Measurements from ENCODE around the gene OLFM2.
A peak's percentile ranks its signal among the peaks of the same experiment; 100 is the strongest.
"Not testable (repeated sequence)": the region's sequence is repeated elsewhere in the genome, so short reads cannot be mapped to it uniquely, and the experiment has no call there.

Gene OLFM2

GRCh38 chr19:9863759-9864158 lies 72.6 kb downstream of the OLFM2 start:
- DNase-seq: no peak

GRCh38 chr19:9862938-9863337 lies 73.4 kb downstream of the OLFM2 start:
- DNase-seq: no peak

GRCh38 chr19:9861503-9861902 lies 74.8 kb downstream of the OLFM2 start:
- no peak for DNase-seq

- no peak for DNase-seq
These were observed 75.9 kb downstream of the OLFM2 start for GRCh38 chr19:9860407-9860806.

- no peak for DNase-seq
These were observed 77.5 kb downstream of the OLFM2 start for GRCh38 chr19:9858766-9859165.

DNA sequence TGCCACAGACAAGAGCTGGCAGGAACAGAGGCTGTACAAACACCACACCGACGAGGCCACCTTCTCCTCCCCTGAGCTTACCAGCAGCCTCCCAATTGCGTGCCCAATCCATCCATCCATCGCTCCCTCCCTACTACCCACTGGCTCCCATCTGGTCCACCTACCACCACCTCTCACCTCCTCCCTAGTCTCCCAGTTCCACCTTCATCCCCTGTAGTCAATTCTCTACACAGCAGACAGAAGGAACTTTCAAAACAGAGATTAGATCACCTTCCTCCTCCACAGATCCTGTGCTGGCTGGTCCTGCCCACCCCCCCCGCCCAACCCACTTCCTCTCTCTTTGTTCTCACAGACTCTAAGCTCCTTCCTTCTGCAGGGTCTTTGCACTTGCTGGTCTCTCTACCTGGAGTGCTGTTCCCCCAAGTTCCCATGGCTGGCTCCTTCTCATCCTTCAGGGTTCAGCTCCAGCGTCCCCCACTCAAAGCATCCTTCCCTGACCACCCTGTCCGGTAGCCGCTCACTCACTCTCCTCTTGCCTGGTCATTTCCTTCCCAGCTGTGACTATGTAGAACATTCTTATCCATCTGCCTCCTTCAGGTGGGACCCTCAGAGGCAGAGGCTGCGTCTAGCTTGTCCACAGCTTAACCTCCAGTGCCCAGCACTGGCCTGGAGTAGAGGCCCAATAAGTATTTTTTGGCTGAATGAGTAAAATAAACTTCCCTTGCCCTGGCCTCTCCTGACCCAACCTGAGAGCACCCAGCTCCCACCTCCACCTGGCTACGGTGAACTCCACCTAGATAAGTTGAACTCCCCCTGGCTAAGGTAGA lies 78.2 kb downstream of the OLFM2 start:
- DNase-seq: no peak

DNA sequence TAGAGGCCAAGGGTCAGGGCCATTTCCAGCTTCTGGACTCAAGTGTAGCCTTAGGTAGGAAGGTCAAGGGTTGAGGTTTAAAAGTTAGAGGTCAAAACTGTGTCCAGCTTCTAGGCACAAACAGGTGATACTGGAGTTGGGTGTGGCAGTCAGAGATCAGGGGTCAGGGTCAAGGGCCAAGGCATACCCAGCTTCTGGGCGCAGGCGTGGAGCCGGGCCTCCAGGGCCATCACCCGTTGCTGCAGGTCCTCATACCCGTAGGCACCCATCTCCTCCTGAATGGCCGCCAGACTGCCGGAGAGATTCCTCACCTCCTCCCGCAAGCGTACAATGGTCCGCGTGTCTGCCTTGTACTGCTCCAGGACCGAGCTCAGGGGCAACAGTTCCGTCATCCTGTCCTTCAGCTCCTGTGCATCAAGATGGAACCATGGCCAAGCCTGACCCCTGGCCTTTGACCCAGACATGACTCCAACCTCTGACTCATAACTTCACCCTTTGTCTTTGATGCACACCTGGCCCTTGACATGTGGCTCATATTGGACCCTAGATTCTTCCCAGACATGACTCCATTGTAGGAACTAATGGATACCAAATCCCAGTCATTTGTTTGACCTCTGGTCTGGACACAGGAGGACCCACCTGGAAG lies 79.1 kb downstream of the OLFM2 start:
- no peak for DNase-seq

DNA sequence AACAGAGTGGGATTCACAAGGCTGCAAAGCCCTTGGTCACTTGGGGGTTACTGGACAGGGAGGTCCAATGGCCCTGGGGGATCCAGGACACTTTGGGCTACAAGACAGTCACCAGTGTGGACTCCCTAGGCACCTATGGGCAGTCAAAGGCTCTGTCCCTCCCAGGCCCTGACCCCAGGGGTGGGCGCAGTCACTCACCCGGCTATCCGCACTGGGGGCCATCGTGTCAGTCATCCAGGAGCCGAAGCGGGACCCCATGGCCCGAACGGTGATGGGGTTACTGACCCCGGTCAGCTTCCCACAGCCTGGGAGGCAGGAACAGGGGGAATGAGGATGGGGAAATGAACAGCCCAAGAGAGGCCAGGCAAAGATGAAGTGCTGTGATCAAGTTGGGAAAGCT lies 79.7 kb downstream of the OLFM2 start:
- DNase-seq: no peak

DNA sequence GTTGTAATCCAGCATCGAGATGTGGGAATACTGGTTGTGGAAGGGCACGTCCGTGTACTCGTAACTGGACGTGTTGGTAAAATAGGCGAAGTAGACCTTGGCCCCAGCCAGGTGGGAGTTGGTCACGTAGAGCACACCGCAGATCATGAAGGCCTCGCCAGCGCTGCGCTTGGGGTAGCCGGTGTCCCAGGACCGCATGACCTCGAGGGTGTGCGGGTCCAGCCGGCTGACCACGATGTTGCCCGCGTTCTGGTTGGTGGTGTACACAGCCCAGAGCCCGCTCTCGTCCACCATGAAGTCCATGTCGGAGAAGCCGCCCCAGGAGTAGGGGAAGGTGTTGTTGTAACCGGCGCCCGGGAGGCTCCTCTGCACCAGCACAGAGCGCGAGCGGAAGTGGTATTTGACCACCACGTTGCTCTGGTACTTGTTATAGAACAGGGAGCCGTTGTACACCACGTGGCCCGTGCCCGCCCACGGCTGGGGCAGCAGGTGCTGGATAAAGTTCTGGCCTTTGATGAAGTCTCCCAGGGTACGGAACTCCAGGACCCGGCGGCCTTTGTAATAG lies 82.0 kb downstream of the OLFM2 start:
- DNase-seq: no peak

- DNase-seq: peak in 15 of 56 donors; percentile 2 to 37 (median 26)
These were observed 85.9 kb downstream of the OLFM2 start for GRCh38 chr19:9850235-9850959.

DNA sequence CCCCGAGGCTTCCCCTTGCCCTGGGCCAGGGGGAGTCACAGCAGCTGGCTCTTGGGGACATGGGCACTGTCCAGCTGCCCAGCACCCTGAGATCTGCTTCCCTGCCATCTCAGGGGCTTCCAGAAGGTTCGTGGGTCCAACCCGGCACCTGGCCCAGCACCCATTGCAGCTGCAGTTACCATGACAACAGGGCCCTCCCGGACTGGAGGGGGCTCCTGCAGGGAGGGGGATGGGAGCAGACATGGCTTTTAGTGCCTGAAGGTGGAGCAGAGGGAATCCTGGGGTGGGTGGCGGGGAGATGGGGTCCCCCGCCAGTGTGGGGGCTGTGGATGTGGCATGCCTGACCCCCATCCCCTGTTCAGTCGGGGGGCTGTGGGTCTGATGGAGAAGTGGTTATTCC lies 86.5 kb downstream of the OLFM2 start:
- peak in 2 of 56 donors; percentile 20 to 28 for DNase-seq

DNA sequence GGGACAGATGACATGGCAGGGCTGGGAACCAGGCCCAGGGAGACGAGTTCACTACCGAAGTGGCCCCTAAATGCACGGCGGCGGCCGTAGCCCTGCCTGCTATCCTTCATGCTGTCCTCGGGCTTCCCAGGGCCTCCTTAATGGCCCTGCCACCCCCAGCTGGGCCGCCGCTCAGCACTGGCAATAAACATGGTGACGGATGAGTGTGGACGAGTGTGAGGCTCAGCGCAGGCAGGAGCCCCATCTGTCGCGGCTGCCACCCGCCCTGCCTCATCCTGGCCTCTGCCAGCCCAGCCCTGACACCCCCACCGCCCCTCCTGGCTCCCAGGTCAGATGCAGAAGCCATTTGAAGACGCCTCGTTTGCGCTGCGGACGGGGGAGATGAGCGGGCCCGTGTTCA lies 87.6 kb downstream of the OLFM2 start:
- no peak for DNase-seq

DNA sequence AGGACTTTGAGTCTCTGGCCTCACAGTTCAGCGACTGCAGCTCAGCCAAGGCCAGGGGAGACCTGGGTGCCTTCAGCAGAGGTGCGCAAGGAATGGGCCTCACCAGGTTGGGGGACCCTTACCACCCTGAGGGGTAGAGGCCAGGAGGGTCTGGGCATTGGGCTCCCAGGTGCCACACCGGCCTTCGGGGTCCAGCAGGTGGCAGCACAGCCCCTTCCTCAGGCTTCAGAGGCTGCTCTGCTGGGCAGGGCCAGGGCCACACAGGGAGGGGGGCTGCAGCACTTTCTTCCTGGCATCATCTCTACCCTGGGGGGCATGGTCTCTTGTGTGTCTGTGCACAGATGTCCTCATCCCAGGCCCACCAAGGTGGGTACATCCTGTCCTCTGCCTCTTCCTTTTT lies 88.3 kb downstream of the OLFM2 start:
- peak in 7 of 56 donors; percentile 2 to 49 (median 12) for DNase-seq

DNA sequence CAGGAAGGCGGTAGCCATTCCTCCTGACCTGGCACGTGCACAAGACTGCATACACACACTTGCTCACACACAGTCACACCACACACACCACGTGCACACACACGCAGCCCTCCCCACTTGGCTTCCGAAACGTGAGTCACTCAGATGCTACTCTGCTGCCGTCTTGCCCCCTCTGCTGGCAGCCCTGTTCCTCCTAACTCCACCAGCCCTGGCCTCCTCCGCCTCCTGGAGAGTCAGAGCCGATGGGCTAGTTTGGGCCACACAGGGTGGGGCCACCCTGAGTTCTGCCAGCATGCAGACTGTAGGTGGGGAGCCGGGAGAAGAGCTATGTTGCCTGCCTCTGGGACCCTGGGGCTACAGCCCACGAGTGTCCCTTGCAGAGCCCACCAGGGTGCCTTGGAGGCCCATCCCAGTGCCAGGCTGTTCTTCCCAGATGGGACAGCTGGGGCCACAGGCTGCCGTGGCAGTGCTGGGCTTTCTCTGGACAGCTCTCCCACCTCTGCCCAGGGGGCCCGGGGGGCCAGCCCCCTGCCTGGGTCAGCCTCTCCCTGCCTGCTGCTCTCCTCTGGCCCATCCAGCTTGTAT lies 89.1 kb downstream of the OLFM2 start:
- DNase-seq: peak in 28 of 56 donors; percentile 8 to 66 (median 41)

GRCh38 chr19:9843626-9844273 lies 92.6 kb downstream of the OLFM2 start:
- DNase-seq: not testable (repeated sequence)

GRCh38 chr19:9842834-9843625 lies 93.3 kb downstream of the OLFM2 start:
- peak in 13 of 56 donors; percentile 1 to 33 (median 20) for DNase-seq

DNA sequence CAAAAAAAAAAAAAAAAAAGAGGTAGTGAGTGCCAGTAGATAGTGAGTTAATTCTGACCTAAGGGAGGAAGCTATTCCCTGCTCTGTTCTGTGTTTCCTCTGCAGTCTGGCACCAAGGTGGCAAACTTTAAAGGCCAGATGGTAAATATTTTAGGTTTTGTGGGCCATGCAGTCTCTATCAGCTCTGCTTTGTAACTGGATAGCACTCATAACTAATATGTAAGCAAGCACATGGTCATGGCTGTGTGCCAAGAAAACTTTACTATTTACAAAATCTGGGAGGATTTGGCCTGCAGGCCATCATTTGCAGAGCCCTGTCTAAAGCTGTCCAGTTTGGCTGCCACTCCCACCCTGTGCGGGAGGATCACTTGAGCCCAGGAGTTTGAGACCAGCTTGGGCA lies 96.9 kb downstream of the OLFM2 start:
- no peak for DNase-seq

DNA sequence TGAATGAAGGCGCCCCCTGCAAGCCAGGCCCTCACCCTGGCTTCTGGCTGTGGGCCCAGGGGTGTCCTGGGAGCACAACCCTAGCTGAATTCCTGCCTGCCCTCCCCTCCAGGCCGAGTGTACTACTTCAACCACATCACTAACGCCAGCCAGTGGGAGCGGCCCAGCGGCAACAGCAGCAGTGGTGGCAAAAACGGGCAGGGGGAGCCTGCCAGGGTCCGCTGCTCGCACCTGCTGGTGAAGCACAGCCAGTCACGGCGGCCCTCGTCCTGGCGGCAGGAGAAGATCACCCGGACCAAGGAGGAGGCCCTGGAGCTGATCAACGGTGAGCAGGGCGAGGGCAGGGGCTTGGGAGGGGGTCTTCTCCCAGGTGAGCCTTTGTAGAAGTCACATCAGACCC lies 98.0 kb downstream of the OLFM2 start:
- DNase-seq: no peak

DNA sequence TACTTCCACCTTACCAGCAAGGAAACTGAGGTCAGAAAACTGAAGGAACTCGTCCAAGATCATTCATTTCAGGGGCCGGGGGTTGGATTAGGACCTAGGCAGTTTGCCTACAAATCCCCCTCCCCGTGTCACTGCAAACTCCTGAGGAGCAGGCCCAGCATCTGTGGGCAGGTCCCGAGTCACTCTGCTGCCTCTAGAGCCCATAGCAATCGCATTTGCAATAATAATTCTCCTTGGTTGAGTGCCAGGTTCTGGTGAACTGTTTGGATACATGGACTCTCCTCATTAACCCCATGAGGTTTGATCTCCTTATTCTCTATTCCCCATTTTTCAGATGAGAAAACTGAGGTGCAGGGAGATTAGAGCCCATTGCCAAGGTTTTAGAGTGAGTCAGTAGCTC lies 100.3 kb downstream of the OLFM2 start:
- no peak for DNase-seq

- peak in 2 of 56 donors; percentile 25 to 49 for DNase-seq
These were observed 100.8 kb downstream of the OLFM2 start for GRCh38 chr19:9835507-9835949.
